AG09309 (cell line): Measurements from ENCODE around the gene MCM10.
A peak's percentile ranks its signal among the peaks of the same experiment; 100 is the strongest.

Experiments
- DNase-seq: peaks from one replicate; pipeline ENCODE4 v3.0.0-alpha.2; 2010; ENCODE audit warnings: low read depth
- H3K4me3 ChIP-seq: 2 replicates; pipeline ENCODE4 v1.5.1; 2011; ENCODE audit warnings: mild to moderate bottlenecking, low read depth, low read length, moderate library complexity; ENCODE audit not compliant: control insufficient read depth
- TF ChIP-seq, protein P1 (sequence below): IDR thresholded peaks from 2 replicates; pipeline ENCODE4 v1.5.1; 2011; ENCODE audit warnings: mild to moderate bottlenecking, low read depth, low read length, inconsistent platforms; ENCODE audit not compliant: insufficient read depth, control insufficient read depth; ENCODE audit errors: missing control alignments

The MCM10 gene

DNA sequence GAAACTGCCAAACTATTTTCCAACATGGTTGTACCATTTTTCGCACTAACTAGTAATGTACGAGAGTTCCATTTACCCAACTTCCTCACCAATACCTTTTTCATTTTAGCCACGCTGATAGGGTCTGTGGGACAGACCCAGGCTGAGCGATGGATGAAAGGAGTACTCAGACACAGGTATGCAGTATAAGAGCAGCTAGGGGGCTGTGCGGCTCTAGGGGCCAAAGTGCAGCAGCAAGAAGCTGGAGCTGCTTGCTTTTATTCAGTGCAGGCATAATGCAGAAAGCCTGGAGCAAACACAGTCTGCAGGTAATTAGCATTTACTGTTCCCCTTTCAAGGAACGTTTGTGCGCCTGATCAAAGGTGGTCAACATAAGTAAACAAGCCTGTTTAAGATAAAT, 51.8 kb downstream of the MCM10 start:
- no peak overlapping the region for H3K4me3 ChIP-seq
- no peak for DNase-seq
- TF ChIP-seq, protein P1, sequence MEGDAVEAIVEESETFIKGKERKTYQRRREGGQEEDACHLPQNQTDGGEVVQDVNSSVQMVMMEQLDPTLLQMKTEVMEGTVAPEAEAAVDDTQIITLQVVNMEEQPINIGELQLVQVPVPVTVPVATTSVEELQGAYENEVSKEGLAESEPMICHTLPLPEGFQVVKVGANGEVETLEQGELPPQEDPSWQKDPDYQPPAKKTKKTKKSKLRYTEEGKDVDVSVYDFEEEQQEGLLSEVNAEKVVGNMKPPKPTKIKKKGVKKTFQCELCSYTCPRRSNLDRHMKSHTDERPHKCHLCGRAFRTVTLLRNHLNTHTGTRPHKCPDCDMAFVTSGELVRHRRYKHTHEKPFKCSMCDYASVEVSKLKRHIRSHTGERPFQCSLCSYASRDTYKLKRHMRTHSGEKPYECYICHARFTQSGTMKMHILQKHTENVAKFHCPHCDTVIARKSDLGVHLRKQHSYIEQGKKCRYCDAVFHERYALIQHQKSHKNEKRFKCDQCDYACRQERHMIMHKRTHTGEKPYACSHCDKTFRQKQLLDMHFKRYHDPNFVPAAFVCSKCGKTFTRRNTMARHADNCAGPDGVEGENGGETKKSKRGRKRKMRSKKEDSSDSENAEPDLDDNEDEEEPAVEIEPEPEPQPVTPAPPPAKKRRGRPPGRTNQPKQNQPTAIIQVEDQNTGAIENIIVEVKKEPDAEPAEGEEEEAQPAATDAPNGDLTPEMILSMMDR = no peak

DNA sequence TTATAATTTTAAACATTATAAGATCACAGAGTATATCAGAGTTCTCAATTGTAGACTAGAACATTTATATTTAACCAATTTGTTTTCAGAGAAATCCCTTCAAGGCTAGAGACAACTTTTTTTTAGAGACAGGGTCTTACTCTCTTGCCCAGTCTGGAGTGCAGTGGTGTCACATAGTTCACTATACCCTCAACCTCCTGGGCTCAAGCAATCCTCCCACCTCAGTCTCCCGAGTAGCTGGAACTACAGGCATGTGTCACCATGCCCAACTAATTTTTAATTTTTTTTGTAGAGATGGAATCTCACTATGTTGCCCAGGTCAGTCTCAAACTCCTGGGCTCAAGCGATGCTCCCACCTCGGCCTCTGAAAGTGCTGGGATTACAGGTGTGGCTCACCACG, 57.5 kb downstream of the MCM10 start:
- DNase-seq = no peak
- H3K4me3 ChIP-seq = no peak overlapping the region
- TF ChIP-seq, protein P1 = no peak

- TF ChIP-seq, protein P1 = peak; percentile 12
- no peak overlapping the region for H3K4me3 ChIP-seq
- DNase-seq = no peak
These were observed 58.6 kb downstream of the MCM10 start for GRCh38 chr10:13219685-13220670.

GRCh38 chr10:13221572-13221971, 60.2 kb downstream of the MCM10 start:
- no peak overlapping the region for H3K4me3 ChIP-seq
- no peak for DNase-seq
- TF ChIP-seq, protein P1 = no peak

DNA sequence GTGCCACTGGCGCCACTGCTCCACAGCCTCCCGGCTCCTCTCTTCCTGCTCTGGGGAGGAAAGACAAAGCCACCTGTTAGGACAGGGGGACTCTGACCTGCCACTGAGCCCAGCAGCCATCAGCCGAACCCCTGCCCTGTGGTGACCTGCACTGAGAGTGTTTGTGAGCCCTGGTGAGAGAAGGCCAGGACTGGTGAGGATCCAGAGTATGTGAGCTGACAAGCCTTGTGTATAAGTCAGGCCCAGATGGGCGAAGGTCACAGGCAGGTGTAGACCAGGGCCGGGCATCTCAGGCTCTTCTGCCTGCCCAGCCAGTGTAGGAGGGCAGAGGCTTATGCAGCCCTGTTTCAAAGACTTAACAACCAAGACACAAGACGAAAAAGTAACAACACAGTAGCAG, 60.8 kb downstream of the MCM10 start:
- DNase-seq = no peak
- TF ChIP-seq, protein P1 = no peak
- no peak overlapping the region for H3K4me3 ChIP-seq

DNA sequence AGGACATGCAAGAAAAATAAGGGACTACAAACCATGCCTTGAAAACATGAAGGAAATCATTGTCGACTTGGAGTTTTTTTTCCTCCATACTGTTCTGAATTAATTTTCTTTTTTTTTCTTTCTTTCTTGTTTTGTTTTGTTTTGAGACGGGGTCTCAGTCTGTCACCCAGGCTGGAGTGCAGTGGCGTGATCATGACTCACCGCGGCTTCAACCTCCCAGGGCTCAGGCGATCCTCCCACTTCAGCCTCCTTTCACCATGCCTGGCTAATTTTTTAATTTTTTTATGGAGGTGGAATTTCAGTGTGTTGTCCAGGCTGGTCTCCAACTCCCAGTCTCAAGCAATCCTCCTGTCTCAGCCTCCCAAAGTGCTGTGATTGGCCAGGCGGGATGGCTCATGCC, 61.2 kb downstream of the MCM10 start:
- DNase-seq = no peak
- TF ChIP-seq, protein P1 = no peak
- no peak overlapping the region for H3K4me3 ChIP-seq

DNA sequence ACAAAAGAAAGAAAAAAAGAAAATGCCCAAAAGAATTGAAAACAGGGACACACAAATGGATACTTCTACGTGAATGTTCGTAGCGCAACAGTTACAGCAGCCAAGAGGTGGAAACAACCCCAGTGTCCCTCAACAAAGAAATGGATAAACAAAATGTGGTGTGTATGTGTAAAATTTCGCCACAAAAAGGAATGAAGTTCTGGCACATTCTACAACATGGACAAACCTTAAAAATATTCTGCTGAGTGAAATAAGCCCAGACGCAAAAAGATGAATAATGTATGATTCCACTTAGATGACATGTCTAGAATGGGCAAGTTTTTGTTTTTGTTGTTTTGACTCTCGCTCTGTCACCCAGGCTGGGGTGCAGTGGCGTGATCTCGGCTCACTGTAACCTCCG, 61.9 kb downstream of the MCM10 start:
- DNase-seq = no peak
- TF ChIP-seq, protein P1 = no peak
- no peak overlapping the region for H3K4me3 ChIP-seq
